Erythroblast (primary cell): ENCODE measurements around the gene SETD9.

ENCODE experiments used
- GATA1 ChIP-seq: IDR thresholded peaks from 2 replicates; pipeline ENCODE4 v1.6.1; 2011; ENCODE audit warnings: low read depth, mild to moderate bottlenecking, control low read depth, low read length, moderate library complexity
- POLR2A ChIP-seq: IDR thresholded peaks from 2 replicates; pipeline ENCODE4 v1.6.1; 2011; ENCODE audit warnings: mild to moderate bottlenecking, low read length

DNA sequence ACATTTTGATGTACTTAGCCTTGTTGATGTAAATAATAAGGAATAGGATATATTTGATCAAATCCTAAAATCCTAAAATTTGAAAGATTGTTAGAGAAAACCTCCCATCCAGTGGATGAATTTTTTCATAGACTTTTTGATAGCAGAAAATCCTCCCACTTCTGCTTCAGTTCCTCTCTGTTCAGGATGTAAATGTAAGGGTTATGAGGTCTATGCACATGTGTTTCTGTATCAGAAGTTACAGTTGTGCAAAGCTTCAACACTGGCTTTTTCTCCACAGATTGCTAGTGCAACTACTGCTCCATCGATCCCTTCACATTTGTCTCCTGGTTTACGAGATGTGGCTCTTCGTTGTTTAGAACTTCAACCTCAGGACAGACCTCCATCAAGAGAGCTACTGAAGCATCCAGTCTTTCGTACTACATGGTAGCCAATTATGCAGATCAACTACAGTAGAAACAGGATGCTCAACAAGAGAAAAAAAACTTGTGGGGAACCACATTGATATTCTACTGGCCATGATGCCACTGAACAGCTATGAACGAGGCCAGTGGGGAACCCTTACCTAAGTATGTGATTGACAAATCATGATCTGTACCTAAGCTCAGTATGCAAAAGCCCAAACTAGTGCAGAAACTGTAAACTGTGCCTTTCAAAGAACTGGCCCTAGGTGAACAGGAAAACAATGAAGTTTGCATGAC is 16.0 kb upstream of the SETD9 start:
- no peak for TF ChIP-seq POLR2A
- TF ChIP-seq GATA1 = no peak
